ENCODE data around the gene PRAC2. TPM values are rescaled to one million over a fixed set of nuclear protein-coding genes. Genes with fewer than 3 reads are reported as not detected.
A peak's percentile ranks its signal among the peaks of the same experiment; 100 is the strongest.

Gene PRAC2
- polyA plus RNA-seq (2011; rRNA removed) (not detected in 2 replicates), polyA minus RNA-seq (2011; rRNA and poly(A)+ RNA removed) (not detected in 2 replicates)

DNA sequence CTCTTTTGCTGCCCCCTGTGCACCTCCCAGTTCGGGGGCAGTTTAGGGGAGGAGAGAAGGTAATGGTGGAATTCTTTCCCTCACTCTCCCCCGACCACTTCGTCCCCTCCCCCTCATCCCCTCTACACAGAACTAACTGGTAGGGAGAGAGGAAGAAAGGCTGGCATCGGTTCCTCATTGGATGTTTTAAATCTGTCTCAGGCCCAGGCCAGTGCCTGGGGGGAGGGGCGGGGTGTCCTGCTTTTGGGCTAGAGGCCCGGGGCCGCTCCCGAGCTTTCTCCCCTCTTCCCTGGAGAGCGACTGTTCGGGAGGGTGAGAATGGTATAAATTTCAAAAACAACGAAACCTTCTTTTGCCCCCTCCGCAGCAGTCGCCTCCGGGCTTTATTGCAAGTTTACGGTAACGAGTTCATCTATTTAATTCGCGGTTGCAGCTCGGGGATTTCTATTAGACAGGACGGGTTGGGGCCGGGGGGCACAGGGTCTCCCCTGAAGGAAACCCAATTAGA is at the start of gene PRAC2:
Gene PRAC2, plus strand, starts transcription at position 271 of the 508 bp plus-strand sequence. CDS start 1,226 bp downstream, outside the sequence.
- ChIA-PET CTCF (interaction anchor here (0.9 to 5.6 kb wide), 9 partner anchors 23 to 162 kb away, joined by 3 to 102 read pairs (median 11); no protein-coding TSS in a partner anchor), POLR2A (no interaction called here)

GRCh38 chr17:48676963-48677558 is 45.9 kb upstream of the PRAC2 start:
- TF ChIP-seq, protein P1, sequence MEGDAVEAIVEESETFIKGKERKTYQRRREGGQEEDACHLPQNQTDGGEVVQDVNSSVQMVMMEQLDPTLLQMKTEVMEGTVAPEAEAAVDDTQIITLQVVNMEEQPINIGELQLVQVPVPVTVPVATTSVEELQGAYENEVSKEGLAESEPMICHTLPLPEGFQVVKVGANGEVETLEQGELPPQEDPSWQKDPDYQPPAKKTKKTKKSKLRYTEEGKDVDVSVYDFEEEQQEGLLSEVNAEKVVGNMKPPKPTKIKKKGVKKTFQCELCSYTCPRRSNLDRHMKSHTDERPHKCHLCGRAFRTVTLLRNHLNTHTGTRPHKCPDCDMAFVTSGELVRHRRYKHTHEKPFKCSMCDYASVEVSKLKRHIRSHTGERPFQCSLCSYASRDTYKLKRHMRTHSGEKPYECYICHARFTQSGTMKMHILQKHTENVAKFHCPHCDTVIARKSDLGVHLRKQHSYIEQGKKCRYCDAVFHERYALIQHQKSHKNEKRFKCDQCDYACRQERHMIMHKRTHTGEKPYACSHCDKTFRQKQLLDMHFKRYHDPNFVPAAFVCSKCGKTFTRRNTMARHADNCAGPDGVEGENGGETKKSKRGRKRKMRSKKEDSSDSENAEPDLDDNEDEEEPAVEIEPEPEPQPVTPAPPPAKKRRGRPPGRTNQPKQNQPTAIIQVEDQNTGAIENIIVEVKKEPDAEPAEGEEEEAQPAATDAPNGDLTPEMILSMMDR (IDR thresholded peaks at IDR 0.05; ENCODE audit: low read depth, low read length): no peak
- peaks cover 28% of the 10 kb centered on the region for H3K27me3 ChIP-seq (ENCODE audit: control insufficient read depth, insufficient read depth, low read length)
- ChIA-PET POLR2A (no interaction called here), CTCF (interaction anchor here (0.7 to 1.6 kb wide), 4 partner anchors 41 to 355 kb away, joined by 3 to 19 read pairs (median 4); no protein-coding TSS in a partner anchor)
- H3K9me3 ChIP-seq (ENCODE audit: control insufficient read depth, insufficient read depth, low read length): peaks cover 3% of the 10 kb centered on the region; the same call in 1 of the 2 replicates
- no peak overlapping the region for H3K4me3 ChIP-seq (ENCODE audit: low read depth, low read length)
- no peak for DNase-seq (ENCODE audit: low read depth, low spot score)
- H3K27ac ChIP-seq (ENCODE audit: low read depth, low read length): no peak overlapping the region

More for the DNA sequence above, at the start of gene PRAC2:
- DNase-seq (ENCODE audit: low read depth, low spot score): no peak
- TF ChIP-seq, protein P1 (IDR thresholded peaks at IDR 0.05; ENCODE audit: low read depth, low read length): no peak
- Histone ChIP-seq H3K27ac (ENCODE audit: low read depth, low read length) (no peak within 1 kb of the TSS), H3K4me3 (ENCODE audit: low read depth, low read length) (no peak within 1 kb of the TSS), H3K27me3 (ENCODE audit: control insufficient read depth, insufficient read depth, low read length) (peaks cover 96% of the 10 kb centered on the region), H3K9me3 (ENCODE audit: control insufficient read depth, insufficient read depth, low read length) (peaks cover 9% of the 10 kb centered on the region)

DNA sequence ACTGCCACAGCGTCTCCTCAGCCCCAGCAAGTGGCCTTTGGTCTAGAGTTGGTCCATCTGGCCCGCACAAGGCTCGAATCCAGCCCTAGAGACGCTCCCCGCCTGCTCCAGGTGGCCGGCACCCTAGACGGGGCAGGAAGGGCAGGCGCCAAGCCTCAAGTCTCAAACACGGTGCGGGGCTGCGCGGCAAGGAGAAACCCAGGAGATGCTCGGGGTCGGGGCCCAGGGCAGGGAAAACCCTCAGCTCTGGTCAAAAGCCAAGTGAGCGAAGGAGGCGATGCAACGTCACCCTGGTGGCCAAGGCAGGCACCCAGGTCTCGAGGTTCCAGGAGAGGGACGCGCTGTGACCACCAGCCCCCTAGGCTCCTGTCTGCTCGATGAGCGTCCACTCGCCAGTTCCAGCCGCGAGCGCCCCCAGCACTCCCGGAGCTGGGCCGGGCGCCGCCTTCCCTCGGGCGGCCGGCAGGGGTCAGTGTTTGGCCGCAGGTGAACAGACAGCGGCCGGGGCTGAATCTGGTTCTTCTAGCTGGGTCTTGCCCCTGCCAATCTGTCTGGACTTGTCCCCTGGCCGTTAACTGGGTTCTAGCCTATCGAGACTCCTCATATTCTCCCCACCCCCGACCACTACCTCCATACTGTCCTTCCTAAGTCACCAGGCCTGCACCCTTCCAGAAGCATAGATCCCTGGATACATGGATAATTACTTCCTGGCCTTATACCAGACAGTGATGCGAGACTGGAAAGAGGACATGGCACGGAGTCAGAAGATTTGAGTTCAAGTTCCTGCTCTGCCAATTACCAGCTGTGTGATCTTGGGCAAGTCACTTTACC is 44.6 kb upstream of the PRAC2 start:
- no peak for DNase-seq (ENCODE audit: low read depth, low spot score)
- H3K9me3 ChIP-seq (ENCODE audit: control insufficient read depth, insufficient read depth, low read length): peaks cover 3% of the 10 kb centered on the region; the same call in 1 of the 2 replicates
- no peak overlapping the region for H3K4me3 ChIP-seq (ENCODE audit: low read depth, low read length)
- H3K27me3 ChIP-seq (ENCODE audit: control insufficient read depth, insufficient read depth, low read length): peaks cover 25% of the 10 kb centered on the region
- CTCF ChIA-PET: interaction anchor here (0.6 to 4.7 kb wide), 33 partner anchors 10 to 504 kb away, joined by 3 to 68 read pairs (median 5); no protein-coding TSS in a partner anchor
- TF ChIP-seq, protein P1 (IDR thresholded peaks at IDR 0.05; ENCODE audit: low read depth, low read length): peak; percentile 84
- H3K27ac ChIP-seq (ENCODE audit: low read depth, low read length): no peak overlapping the region
- POLR2A ChIA-PET: no interaction called here

DNA sequence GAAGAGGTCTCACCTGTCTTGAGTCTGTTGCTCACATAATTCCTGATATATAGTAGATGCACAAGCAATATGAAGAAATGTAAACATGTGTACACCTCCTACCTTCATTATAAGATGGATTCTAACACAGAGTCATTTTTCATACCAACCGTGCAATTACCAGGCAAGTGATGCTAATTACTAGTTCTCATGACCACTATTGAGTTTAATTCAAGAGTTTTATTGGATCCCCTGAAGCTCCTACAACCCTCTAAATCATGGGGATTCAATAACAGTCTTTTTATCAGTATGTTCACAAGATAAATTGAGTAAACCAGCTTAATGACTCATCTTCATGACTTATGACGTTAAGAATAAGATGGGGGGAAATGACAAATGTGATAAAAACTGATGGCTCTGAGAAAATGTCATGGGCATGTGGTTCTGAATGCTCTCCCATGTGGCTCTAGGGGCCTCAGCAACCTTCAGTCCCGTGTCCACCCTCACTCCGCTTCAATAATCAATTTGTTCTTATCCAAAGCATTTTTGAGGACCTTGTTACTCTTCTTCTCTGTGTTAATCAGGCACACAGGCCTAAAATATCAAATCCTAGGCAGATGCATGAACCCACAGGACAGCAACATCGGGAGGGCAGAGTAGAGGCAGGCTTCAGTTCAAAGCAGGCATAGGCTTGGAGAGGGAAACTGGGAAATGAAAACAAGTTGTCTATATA is 43.4 kb upstream of the PRAC2 start:
- TF ChIP-seq, protein P1 (IDR thresholded peaks at IDR 0.05; ENCODE audit: low read depth, low read length): no peak
- POLR2A ChIA-PET: no interaction called here
- no peak overlapping the region for H3K27ac ChIP-seq (ENCODE audit: low read depth, low read length)
- H3K27me3 ChIP-seq (ENCODE audit: control insufficient read depth, insufficient read depth, low read length): peaks cover 27% of the 10 kb centered on the region
- DNase-seq (ENCODE audit: low read depth, low spot score): no peak
- no peak overlapping the region for H3K4me3 ChIP-seq (ENCODE audit: low read depth, low read length)
- CTCF ChIA-PET: interaction anchor here (0.6 to 4.7 kb wide), 28 partner anchors 8 to 505 kb away, joined by 3 to 68 read pairs (median 5); no protein-coding TSS in a partner anchor
- peaks cover 3% of the 10 kb centered on the region; the same call in 1 of the 2 replicates for H3K9me3 ChIP-seq (ENCODE audit: control insufficient read depth, insufficient read depth, low read length)

Data from AG04450 (cell line).